HEK293 (cell line): Measurements from ENCODE around the gene SPATA2.

ENCODE experiments used
- CTCF ChIA-PET: fragments of 350-600 bp; formaldehyde crosslinking; extraction: SDS; loops from one replicate; lab custom pipeline; 2021; ENCODE audit warnings: antibody characterized with exemption; lab: Yijun Ruan, JAX
- POLR2A ChIA-PET: fragments of 300-600 bp; formaldehyde crosslinking; extraction: SDS; loops from one replicate; lab custom pipeline; 2020; ENCODE audit warnings: antibody characterized with exemption, inconsistent platforms; lab: Yijun Ruan, JAX
- H3K27ac ChIP-seq: fragments of 200-500 bp; sonication (Bioruptor generic); 2 replicates; pipeline ENCODE4 v1.5.1; 2014; ENCODE audit warnings: low read depth, low read length, control low read depth, inconsistent platforms; ENCODE audit errors: extremely low read depth
- H3K36me3 ChIP-seq, 2 experiments: fragments of 200-500 bp in 1 of 2; sonication (Bioruptor generic) in 1 of 2; 1 replicate in 1 of 2; 2 replicates in 1 of 2; pipeline ENCODE4 v1.5.1; 2014 to 2017; ENCODE audit warnings: inconsistent platforms in 2 of 2, low read length in 2 of 2; ENCODE audit not compliant: control insufficient read depth in 2 of 2, insufficient read depth in 1 of 2
- H3K4me1 ChIP-seq: fragments of 200-500 bp; sonication (Bioruptor generic); 2 replicates; pipeline ENCODE4 v1.5.1; 2014; ENCODE audit warnings: mild to moderate bottlenecking, low read length, inconsistent platforms; ENCODE audit not compliant: control insufficient read depth, insufficient read depth
- H3K4me3 ChIP-seq: 2 replicates; pipeline ENCODE4 v1.5.1; 2011; ENCODE audit warnings: low read depth, mild to moderate bottlenecking, control low read depth, low read length, moderate library complexity
- H3K9me3 ChIP-seq: fragments of 200-500 bp; sonication (Bioruptor generic); 2 replicates; pipeline ENCODE4 v1.5.1; 2014; ENCODE audit warnings: low read depth, low read length, inconsistent platforms; ENCODE audit not compliant: control insufficient read depth, insufficient read depth
- AEBP2 ChIP-seq: fragments of 450-650 bp; formaldehyde crosslinking; IDR thresholded peaks from 2 replicates; pipeline ENCODE4 v1.5.1; 2016; ENCODE audit warnings: missing biosample characterization, missing genetic modification characterization, borderline replicate concordance
- GLIS1 ChIP-seq: fragments of 450-650 bp; formaldehyde crosslinking; IDR thresholded peaks from 2 replicates; pipeline ENCODE4 v1.5.1; 2016; ENCODE audit warnings: missing biosample characterization, missing genetic modification characterization
- GLIS2 ChIP-seq: fragments of 450-650 bp; formaldehyde crosslinking; IDR thresholded peaks from 2 replicates; pipeline ENCODE4 v1.5.1; 2016; ENCODE audit warnings: missing biosample characterization, missing genetic modification characterization
- KLF16 ChIP-seq: fragments of 450-650 bp; formaldehyde crosslinking; IDR thresholded peaks from 2 replicates; pipeline ENCODE4 v1.5.1; 2017; ENCODE audit warnings: missing biosample characterization, missing genetic modification characterization
- KLF7 ChIP-seq: fragments of 450-650 bp; formaldehyde crosslinking; IDR thresholded peaks from 2 replicates; pipeline ENCODE4 v1.5.1; 2016; ENCODE audit warnings: missing biosample characterization, missing genetic modification characterization, borderline replicate concordance
- KLF8 ChIP-seq: fragments of 450-650 bp; formaldehyde crosslinking; IDR thresholded peaks from 2 replicates; pipeline ENCODE4 v1.5.1; 2016; ENCODE audit warnings: missing biosample characterization, missing genetic modification characterization
- KLF9 ChIP-seq: fragments of 450-650 bp; formaldehyde crosslinking; IDR thresholded peaks from 2 replicates; pipeline ENCODE4 v1.5.1; 2016; ENCODE audit warnings: missing biosample characterization, missing genetic modification characterization, low read depth
- MZF1 ChIP-seq: fragments of 450-650 bp; formaldehyde crosslinking; IDR thresholded peaks from 2 replicates; pipeline ENCODE4 v1.5.1; 2017; ENCODE audit warnings: missing biosample characterization, missing genetic modification characterization, borderline replicate concordance
- OVOL3 ChIP-seq: fragments of 450-650 bp; formaldehyde crosslinking; IDR thresholded peaks from 2 replicates; pipeline ENCODE4 v1.5.1; 2016; ENCODE audit warnings: missing biosample characterization, missing genetic modification characterization
- PRDM6 ChIP-seq: fragments of 450-650 bp; formaldehyde crosslinking; IDR thresholded peaks from 2 replicates; pipeline ENCODE4 v1.5.1; 2017; ENCODE audit warnings: missing biosample characterization, missing genetic modification characterization
- REPIN1 ChIP-seq: fragments of 450-650 bp; formaldehyde crosslinking; IDR thresholded peaks from 2 replicates; pipeline ENCODE4 v1.5.1; 2017; ENCODE audit warnings: missing biosample characterization, missing genetic modification characterization, low read depth
- SP2 ChIP-seq: fragments of 450-650 bp; formaldehyde crosslinking; IDR thresholded peaks from 2 replicates; pipeline ENCODE4 v1.5.1; 2016; ENCODE audit warnings: missing biosample characterization, missing genetic modification characterization
- SP7 ChIP-seq: fragments of 450-650 bp; formaldehyde crosslinking; IDR thresholded peaks from 2 replicates; pipeline ENCODE4 v1.5.1; 2016; ENCODE audit warnings: missing biosample characterization, missing genetic modification characterization
- WT1 ChIP-seq: fragments of 450-650 bp; formaldehyde crosslinking; IDR thresholded peaks from 2 replicates; pipeline ENCODE4 v1.5.1; 2016; ENCODE audit warnings: missing biosample characterization, missing genetic modification characterization
- ZBTB20 ChIP-seq: fragments of 450-650 bp; formaldehyde crosslinking; IDR thresholded peaks from 2 replicates; pipeline ENCODE4 v1.5.1; 2016; ENCODE audit warnings: missing biosample characterization, missing genetic modification characterization
- ZBTB26 ChIP-seq: fragments of 450-650 bp; formaldehyde crosslinking; optimal IDR thresholded peaks from 2 replicates; pipeline ENCODE3; 2016; ENCODE audit warnings: missing biosample characterization, mild to moderate bottlenecking, missing genetic modification characterization
- ZBTB8A ChIP-seq: fragments of 450-650 bp; formaldehyde crosslinking; IDR thresholded peaks from 2 replicates; pipeline ENCODE4 v1.5.1; 2016; ENCODE audit warnings: missing biosample characterization, missing genetic modification characterization
- ZEB2 ChIP-seq: fragments of 450-650 bp; formaldehyde crosslinking; IDR thresholded peaks from 2 replicates; pipeline ENCODE4 v1.5.1; 2016; ENCODE audit warnings: missing biosample characterization, missing genetic modification characterization
- ZFHX2 ChIP-seq: fragments of 450-650 bp; formaldehyde crosslinking; conservative IDR thresholded peaks from 2 replicates; pipeline ENCODE4 v1.5.1; 2016; ENCODE audit warnings: missing biosample characterization, missing genetic modification characterization
- ZFP69B ChIP-seq: fragments of 450-650 bp; formaldehyde crosslinking; IDR thresholded peaks from 2 replicates; pipeline ENCODE4 v1.5.1; 2016; ENCODE audit warnings: missing biosample characterization, missing genetic modification characterization
- ZNF146 ChIP-seq: fragments of 450-650 bp; formaldehyde crosslinking; IDR thresholded peaks from 2 replicates; pipeline ENCODE4 v1.5.1; 2016; ENCODE audit warnings: missing biosample characterization, missing genetic modification characterization
- ZNF324 ChIP-seq: fragments of 450-650 bp; formaldehyde crosslinking; IDR thresholded peaks from 2 replicates; pipeline ENCODE4 v1.5.1; 2016; ENCODE audit warnings: missing biosample characterization, missing genetic modification characterization
- ZNF341 ChIP-seq: fragments of 450-650 bp; formaldehyde crosslinking; IDR thresholded peaks from 2 replicates; pipeline ENCODE4; 2016; ENCODE audit warnings: low read depth, missing biosample characterization, missing genetic modification characterization
- ZNF48 ChIP-seq: fragments of 450-650 bp; formaldehyde crosslinking; IDR thresholded peaks from 2 replicates; pipeline ENCODE4 v1.5.1; 2016; ENCODE audit warnings: missing biosample characterization, missing genetic modification characterization
- ZNF558 ChIP-seq: fragments of 450-650 bp; formaldehyde crosslinking; IDR thresholded peaks from 2 replicates; pipeline ENCODE4 v1.5.1; 2016; ENCODE audit warnings: missing biosample characterization, missing genetic modification characterization
- ZNF596 ChIP-seq: fragments of 450-650 bp; IDR thresholded peaks from 2 replicates; pipeline ENCODE4 v1.5.0; 2018; ENCODE audit warnings: missing biosample characterization, mild to moderate bottlenecking, missing genetic modification characterization, moderate library complexity
- ZNF610 ChIP-seq: fragments of 450-650 bp; formaldehyde crosslinking; IDR thresholded peaks from 2 replicates; pipeline ENCODE4 v1.5.1; 2016; ENCODE audit warnings: missing biosample characterization, missing genetic modification characterization, borderline replicate concordance
- ZNF639 ChIP-seq: fragments of 450-650 bp; formaldehyde crosslinking; IDR thresholded peaks from 2 replicates; pipeline ENCODE4 v1.5.1; 2016; ENCODE audit warnings: missing biosample characterization, missing genetic modification characterization
- ZNF660 ChIP-seq: fragments of 450-650 bp; IDR thresholded peaks from 2 replicates; pipeline ENCODE4 v1.5.1; 2018; ENCODE audit warnings: missing biosample characterization, mild to moderate bottlenecking, missing genetic modification characterization
- TF ChIP-seq, protein P1 (sequence below): fragments of 450-650 bp; formaldehyde crosslinking; IDR thresholded peaks from 2 replicates; pipeline ENCODE4 v1.5.1; 2016; ENCODE audit warnings: missing biosample characterization, missing genetic modification characterization

Gene SPATA2

DNA sequence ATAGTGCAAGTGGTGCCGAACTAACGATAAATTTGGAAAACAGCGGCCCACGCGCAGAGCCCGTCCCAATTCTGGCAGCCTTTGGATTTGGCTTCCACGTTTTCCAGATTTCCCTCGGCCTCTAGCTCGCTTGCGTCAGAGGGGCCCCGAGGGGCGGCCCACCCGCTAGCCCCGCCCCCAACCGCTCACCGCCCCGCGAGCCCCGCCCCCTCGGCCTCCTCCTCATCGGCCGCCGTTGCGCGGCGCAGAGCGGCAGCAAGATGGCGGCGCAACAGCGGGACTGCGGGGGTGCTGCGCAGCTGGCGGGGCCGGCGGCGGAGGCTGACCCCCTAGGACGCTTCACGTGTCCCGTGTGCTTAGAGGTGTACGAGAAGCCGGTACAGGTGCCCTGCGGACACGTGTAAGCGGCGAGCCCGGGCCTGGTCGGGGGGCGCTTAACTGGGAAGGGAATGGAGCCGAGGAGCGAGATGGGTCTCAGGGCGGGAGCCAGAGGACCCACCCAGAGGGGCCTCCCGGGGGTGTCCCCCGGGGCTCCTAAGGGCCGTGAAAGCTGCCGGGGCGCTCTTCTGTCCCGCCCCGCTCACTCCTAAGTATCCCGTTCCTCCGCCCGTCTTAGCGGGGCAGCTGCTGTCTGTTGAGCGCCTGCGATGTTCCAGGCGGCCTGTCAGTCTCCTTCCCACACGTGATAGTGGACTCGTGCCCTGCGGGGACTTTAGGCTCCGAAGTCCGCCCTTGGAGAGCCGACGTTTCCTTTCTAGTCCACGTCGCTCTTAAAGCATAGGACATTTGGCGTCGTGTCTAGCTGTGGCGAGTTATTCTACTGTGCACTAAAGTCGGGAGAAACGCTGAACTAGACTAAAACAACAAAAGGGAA lies 21.1 kb upstream of the SPATA2 start, which contains the start of gene RNF114:
RNF114 (plus strand) TSS at position 245 of the 874 bp plus-strand sequence; CDS start at position 261, 16 bp downstream.
- CTCF ChIA-PET: interaction anchor here (1.1 to 3.5 kb wide), 5 partner anchors 9 to 395 kb away, joined by 3 to 15 read pairs (median 3); no protein-coding TSS in a partner anchor
- Histone ChIP-seq H3K4me3 (peak within 1 kb of the TSS; percentile 96), H3K36me3 (peaks cover 0 to 23% of the 10 kb centered on the region in 2 experiments; a peak in 2 of 3 replicates), H3K27ac (peak within 1 kb of the TSS; percentile 74), H3K4me1 (peaks cover 6% of the 10 kb centered on the region), H3K9me3 (no peaks in the 10 kb centered on the region)
- POLR2A ChIA-PET: interaction anchor here (0.6 to 2.5 kb wide), 8 partner anchors 9 to 135 kb away, joined by 3 to 11 read pairs (median 4); partner anchors contain the start of genes SLC9A8, SNAI1 and SPATA2
- peak; percentile 29; the same call in 1 of the 2 replicates for TF ChIP-seq REPIN1 (tag by site-specific recombination)
- peak; percentile 68 for TF ChIP-seq KLF9
- no peak for TF ChIP-seq ZNF639 (tag by site-specific recombination)
- no peak for TF ChIP-seq ZNF48
- peak; percentile 29; the same call in 1 of the 2 replicates for TF ChIP-seq ZBTB8A (tag by site-specific recombination)
- TF ChIP-seq ZNF341: peak; percentile 73
- TF ChIP-seq WT1 (tag by site-specific recombination): no peak
- TF ChIP-seq SP2 (tag by site-specific recombination): peak; percentile 61
- TF ChIP-seq AEBP2 (tag by site-specific recombination): no peak
- no peak for TF ChIP-seq MZF1 (tag by site-specific recombination)
- TF ChIP-seq GLIS2 (tag by site-specific recombination): peak; percentile 99
- 0 out of 2 replicates have a peak, but pooled peaks have one; percentile 31 for TF ChIP-seq ZNF324 (tag by site-specific recombination)
- TF ChIP-seq ZNF146 (tag by site-specific recombination): peak; percentile 10; the same call in 1 of the 2 replicates
- TF ChIP-seq KLF7 (tag by site-specific recombination): no peak
- TF ChIP-seq ZNF558 (tag by site-specific recombination): no peak
- peak; percentile 65 for TF ChIP-seq ZBTB26
- TF ChIP-seq KLF16 (tag by site-specific recombination): peak; percentile 39
- TF ChIP-seq ZFP69B: peak; percentile 44; the same call in 1 of the 2 replicates
- TF ChIP-seq OVOL3 (tag by site-specific recombination): no peak
- no peak for TF ChIP-seq ZNF660 (tag by site-specific recombination)
- peak; percentile 57; the same call in 1 of the 2 replicates for TF ChIP-seq KLF8
- peak; percentile 33; the same call in 1 of the 2 replicates for TF ChIP-seq ZNF596 (tag by site-specific recombination)
- peak; percentile 58 for TF ChIP-seq ZFHX2 (tag by site-specific recombination)
- TF ChIP-seq, protein P1, sequence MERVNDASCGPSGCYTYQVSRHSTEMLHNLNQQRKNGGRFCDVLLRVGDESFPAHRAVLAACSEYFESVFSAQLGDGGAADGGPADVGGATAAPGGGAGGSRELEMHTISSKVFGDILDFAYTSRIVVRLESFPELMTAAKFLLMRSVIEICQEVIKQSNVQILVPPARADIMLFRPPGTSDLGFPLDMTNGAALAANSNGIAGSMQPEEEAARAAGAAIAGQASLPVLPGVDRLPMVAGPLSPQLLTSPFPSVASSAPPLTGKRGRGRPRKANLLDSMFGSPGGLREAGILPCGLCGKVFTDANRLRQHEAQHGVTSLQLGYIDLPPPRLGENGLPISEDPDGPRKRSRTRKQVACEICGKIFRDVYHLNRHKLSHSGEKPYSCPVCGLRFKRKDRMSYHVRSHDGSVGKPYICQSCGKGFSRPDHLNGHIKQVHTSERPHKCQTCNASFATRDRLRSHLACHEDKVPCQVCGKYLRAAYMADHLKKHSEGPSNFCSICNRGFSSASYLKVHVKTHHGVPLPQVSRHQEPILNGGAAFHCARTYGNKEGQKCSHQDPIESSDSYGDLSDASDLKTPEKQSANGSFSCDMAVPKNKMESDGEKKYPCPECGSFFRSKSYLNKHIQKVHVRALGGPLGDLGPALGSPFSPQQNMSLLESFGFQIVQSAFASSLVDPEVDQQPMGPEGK (tag by site-specific recombination): peak; percentile 80
- TF ChIP-seq ZNF610 (tag by site-specific recombination): peak; percentile 87
- 0 out of 2 replicates have a peak, but pooled peaks have one; percentile 2 for TF ChIP-seq PRDM6 (tag by site-specific recombination)
- peak; percentile 96 for TF ChIP-seq GLIS1 (tag by site-specific recombination)
- peak; percentile 33; the same call in 1 of the 2 replicates for TF ChIP-seq ZEB2 (tag by site-specific recombination)
- TF ChIP-seq SP7 (tag by site-specific recombination): peak; percentile 57
- peak; percentile 22; the same call in 1 of the 2 replicates for TF ChIP-seq ZBTB20 (tag by site-specific recombination)
